ENCODE data around the gene SYT5. TPM values are rescaled to one million over a fixed set of nuclear protein-coding genes. Genes with fewer than 3 reads are reported as not detected.
A peak's percentile ranks its signal among the peaks of the same experiment; 100 is the strongest.

The SYT5 gene
- total RNA-seq, 1 experiment from 2014 or later: 4.5 TPM

DNA sequence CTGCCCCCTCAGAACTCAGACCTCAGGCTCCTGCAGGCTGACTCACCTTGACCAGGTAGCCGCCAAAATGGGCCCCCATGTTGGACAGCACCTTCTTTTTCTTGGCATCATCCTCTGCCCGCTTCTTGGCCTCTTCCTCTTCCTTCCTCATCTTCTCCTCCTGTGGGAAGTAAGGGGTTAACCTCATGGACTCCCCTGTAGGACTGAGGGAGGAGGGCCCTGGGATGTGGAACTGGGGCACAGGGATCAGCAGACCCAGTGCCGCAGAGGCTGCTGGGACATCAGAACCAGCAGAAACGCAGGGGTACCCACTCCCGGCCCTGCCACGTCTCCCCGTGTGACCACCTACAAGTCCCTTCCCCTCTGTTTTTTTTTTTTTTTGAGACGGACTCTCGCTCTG is 42.2 kb downstream of the SYT5 start:
- Histone ChIP-seq H2BK15ac (ENCODE audit: low read depth, low read length) (no peak overlapping the region), H2BK20ac (ENCODE audit: low read depth, low read length, poor library complexity, severe bottlenecking) (no peak overlapping the region), H4K5ac (ENCODE audit: insufficient read length, low read depth, low read length) (no peak overlapping the region), H3K18ac (ENCODE audit: insufficient read length, low read depth, low read length) (no peak overlapping the region), H3K79me2 (ENCODE audit: insufficient read depth, low read length) (no peaks in the 10 kb centered on the region), H3K23ac (ENCODE audit: insufficient read length, low read depth, low read length) (no peak overlapping the region), H3K9me3 (ENCODE audit: control insufficient read depth, low read depth, low read length) (no peaks in the 10 kb centered on the region), H3K27ac (ENCODE audit: insufficient read length, low read depth, low read length) (no peak overlapping the region), H4K20me1 (ENCODE audit: control insufficient read depth, insufficient read depth, insufficient read length) (no peaks in the 10 kb centered on the region), H3K79me1 (ENCODE audit: insufficient read depth, low read depth, low read length, poor library complexity, severe bottlenecking) (no peaks in the 10 kb centered on the region), H3K27me3 (ENCODE audit: insufficient read depth, low read length) (no peaks in the 10 kb centered on the region), H3K14ac (ENCODE audit: insufficient read depth, low read length) (no peak overlapping the region), H2BK5ac (ENCODE audit: insufficient read length, low read length) (no peak overlapping the region), H3K4me1 (ENCODE audit: insufficient read depth, low read length) (no peaks in the 10 kb centered on the region; the same call in 1 of the 2 replicates), H2AFZ (ENCODE audit: low read length) (no peak overlapping the region), H4K91ac (ENCODE audit: insufficient read length, low read depth, low read length) (no peak overlapping the region), H3K9ac (ENCODE audit: extremely low read depth, insufficient read length, low read length) (no peak overlapping the region), H3T11ph (ENCODE audit: low read length) (no peak overlapping the region), H3K4ac (ENCODE audit: low read depth, low read length) (no peak overlapping the region), H3K4me2 (ENCODE audit: insufficient read depth, insufficient read length, low read length) (no peak overlapping the region), H2BK120ac (ENCODE audit: low read depth, low read length, poor library complexity, severe bottlenecking) (no peak overlapping the region), H4K8ac (replicated peaks; ENCODE audit: insufficient read length, low read depth, low read length) (no peak overlapping the region), H3K23me2 (ENCODE audit: insufficient read length, low read depth, low read length, poor library complexity, severe bottlenecking) (no peaks in the 10 kb centered on the region), H2BK12ac (ENCODE audit: insufficient read length, low read depth, low read length) (no peak overlapping the region), H3K56ac (ENCODE audit: insufficient read length, low read depth, low read length) (no peak overlapping the region), H2AK5ac (ENCODE audit: insufficient read length, low read length) (no peak overlapping the region)
- Mint-ChIP-seq H3K36me3 (ENCODE audit: insufficient read depth in 1 of 3, low read depth in 3 of 3) (peaks cover 13 to 63% (median 34%) of the 10 kb centered on the region in 3 experiments), H3K27ac (0 out of 7 replicates have a peak overlapping the region, but pooled peaks of 1 of the 3 experiments have one; percentile 68), H3K9me3 (no peaks in the 10 kb centered on the region), H3K4me3 (no peak overlapping the region), H3K4me1 (peaks cover 12 to 26% of the 10 kb centered on the region in 2 experiments), H3K27me3 (ENCODE audit: low read depth) (no peaks in the 10 kb centered on the region)
- DNase-seq: no peak
- TF ChIP-seq, protein P1, sequence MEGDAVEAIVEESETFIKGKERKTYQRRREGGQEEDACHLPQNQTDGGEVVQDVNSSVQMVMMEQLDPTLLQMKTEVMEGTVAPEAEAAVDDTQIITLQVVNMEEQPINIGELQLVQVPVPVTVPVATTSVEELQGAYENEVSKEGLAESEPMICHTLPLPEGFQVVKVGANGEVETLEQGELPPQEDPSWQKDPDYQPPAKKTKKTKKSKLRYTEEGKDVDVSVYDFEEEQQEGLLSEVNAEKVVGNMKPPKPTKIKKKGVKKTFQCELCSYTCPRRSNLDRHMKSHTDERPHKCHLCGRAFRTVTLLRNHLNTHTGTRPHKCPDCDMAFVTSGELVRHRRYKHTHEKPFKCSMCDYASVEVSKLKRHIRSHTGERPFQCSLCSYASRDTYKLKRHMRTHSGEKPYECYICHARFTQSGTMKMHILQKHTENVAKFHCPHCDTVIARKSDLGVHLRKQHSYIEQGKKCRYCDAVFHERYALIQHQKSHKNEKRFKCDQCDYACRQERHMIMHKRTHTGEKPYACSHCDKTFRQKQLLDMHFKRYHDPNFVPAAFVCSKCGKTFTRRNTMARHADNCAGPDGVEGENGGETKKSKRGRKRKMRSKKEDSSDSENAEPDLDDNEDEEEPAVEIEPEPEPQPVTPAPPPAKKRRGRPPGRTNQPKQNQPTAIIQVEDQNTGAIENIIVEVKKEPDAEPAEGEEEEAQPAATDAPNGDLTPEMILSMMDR (conservative IDR thresholded peaks at IDR 0.05): no peak
- WGBS (ENCODE audit: extremely low coverage, insufficient read length, low lambda C conversion rate): no CpG with 5 or more reads among the region's 9 CpGs

Data from H9 (cell line).